SK-N-SH treated with all-trans-retinoic acid at 6 μM for 48 hours (cell line): ENCODE results near the gene TGFBR3.

Source experiments
- CSDC2 ChIP-seq: fragments of 250-450 bp; sonication (Bioruptor Pico); IDR thresholded peaks from 2 replicates; pipeline ENCODE4 v1.5.0; 2020; ENCODE audit warnings: mild to moderate bottlenecking, moderate library complexity
- TCF4 ChIP-seq: fragments of 250-450 bp; sonication (Bioruptor Pico); IDR thresholded peaks from 2 replicates; pipeline ENCODE4 v1.8.0; 2021; ENCODE audit warnings: mild to moderate bottlenecking, moderate library complexity, borderline replicate concordance
- ZNF70 ChIP-seq: fragments of 450-650 bp; formaldehyde crosslinking; IDR thresholded peaks from 2 replicates; pipeline ENCODE4 v1.5.0; 2020; ENCODE audit warnings: mild to moderate bottlenecking, moderate library complexity

DNA sequence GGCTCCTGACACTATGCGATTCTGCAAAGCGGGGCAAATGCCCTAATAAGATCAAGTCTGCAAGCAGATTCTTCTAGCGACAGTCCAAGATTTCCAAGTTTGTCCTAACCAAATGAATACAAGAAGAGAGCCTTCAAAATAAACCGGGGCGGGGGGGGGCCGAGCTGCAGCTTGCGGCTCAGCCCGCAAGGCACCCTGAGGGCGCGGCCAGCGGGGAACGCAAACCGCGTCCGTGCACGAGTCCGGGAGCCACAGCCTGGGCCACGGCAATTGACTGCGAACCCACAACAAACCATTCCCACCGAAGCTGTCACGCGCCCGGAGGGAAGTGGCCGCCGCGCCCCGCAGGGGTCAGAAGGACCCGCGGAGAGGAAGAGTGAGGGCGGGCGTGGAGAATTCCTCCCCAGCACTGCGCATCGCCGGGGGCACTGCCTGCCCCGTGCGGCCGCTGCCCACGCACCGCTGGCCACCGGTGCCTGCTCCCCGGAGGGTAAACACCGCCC, 687 bp downstream of the TGFBR3 start:
- TF ChIP-seq ZNF70 (CRISPR knock-in tag) (no peak), TCF4 (CRISPR knock-in tag) (no peak), CSDC2 (CRISPR knock-in tag) (no peak)
